ENCODE measurements around the gene ST7L.

Gene ST7L

GRCh38 chr1:112502826-112503225 lies 116.1 kb downstream of the ST7L start:
- H3K36me3 ChIP-seq (replicated peaks; ENCODE audit: low read depth, low read length): no peaks in the 10 kb centered on the region
- H3K27me3 ChIP-seq (ENCODE audit: low read depth, low read length): no peaks in the 10 kb centered on the region
- no peaks in the 10 kb centered on the region for H4K20me1 ChIP-seq (ENCODE audit: insufficient read depth, low read length)
- H3K9ac ChIP-seq (ENCODE audit: low read length): no peak overlapping the region
- H2AFZ ChIP-seq (ENCODE audit: low read depth, low read length): no peak overlapping the region
- no peak overlapping the region for H3K27ac ChIP-seq (ENCODE audit: low read length)
- H3K4me3 ChIP-seq (ENCODE audit: low read length): no peak overlapping the region
- H3K4me1 ChIP-seq (ENCODE audit: low read length): no peaks in the 10 kb centered on the region
- H3K9me3 ChIP-seq (ENCODE audit: insufficient read depth, low read length): no peaks in the 10 kb centered on the region
- TF ChIP-seq CTCF (IDR thresholded peaks at IDR 0.05; ENCODE audit: low read depth, low read length): no peak
- TF ChIP-seq EZH2phosphoT487 (IDR thresholded peaks at IDR 0.05; ENCODE audit: low read depth): no peak
- no peaks in the 10 kb centered on the region for H3K79me2 ChIP-seq (ENCODE audit: low read length)
- no peak overlapping the region for H3K4me2 ChIP-seq (ENCODE audit: low read length)

- no peaks in the 10 kb centered on the region for H3K79me2 ChIP-seq (ENCODE audit: low read length)
- H3K27me3 ChIP-seq (ENCODE audit: low read depth, low read length): no peaks in the 10 kb centered on the region
- no peaks in the 10 kb centered on the region for H4K20me1 ChIP-seq (ENCODE audit: insufficient read depth, low read length)
- H3K36me3 ChIP-seq (replicated peaks; ENCODE audit: low read depth, low read length): no peaks in the 10 kb centered on the region
- H3K9me3 ChIP-seq (ENCODE audit: insufficient read depth, low read length): no peaks in the 10 kb centered on the region
- H3K4me2 ChIP-seq (ENCODE audit: low read length): no peak overlapping the region
- no peak overlapping the region for H3K4me3 ChIP-seq (ENCODE audit: low read length)
- no peak overlapping the region for H3K27ac ChIP-seq (ENCODE audit: low read length)
- TF ChIP-seq CTCF (IDR thresholded peaks at IDR 0.05; ENCODE audit: low read depth, low read length) (no peak), EZH2phosphoT487 (IDR thresholded peaks at IDR 0.05; ENCODE audit: low read depth) (no peak)
- H2AFZ ChIP-seq (ENCODE audit: low read depth, low read length): no peak overlapping the region
- H3K9ac ChIP-seq (ENCODE audit: low read length): no peak overlapping the region
- H3K4me1 ChIP-seq (ENCODE audit: low read length): no peaks in the 10 kb centered on the region
Observed at GRCh38 chr1:112501810-112502641, 116.9 kb downstream of the ST7L start.

GRCh38 chr1:112496290-112496689 lies 122.7 kb downstream of the ST7L start:
- TF ChIP-seq EZH2phosphoT487 (IDR thresholded peaks at IDR 0.05; ENCODE audit: low read depth) (no peak), CTCF (IDR thresholded peaks at IDR 0.05; ENCODE audit: low read depth, low read length) (no peak)
- H3K79me2 ChIP-seq (ENCODE audit: low read length): no peaks in the 10 kb centered on the region

GRCh38 chr1:112493351-112493750 lies 125.6 kb downstream of the ST7L start:
- Histone ChIP-seq H3K27me3 (ENCODE audit: low read depth, low read length) (no peaks in the 10 kb centered on the region), H4K20me1 (ENCODE audit: insufficient read depth, low read length) (no peaks in the 10 kb centered on the region), H3K9me3 (ENCODE audit: insufficient read depth, low read length) (no peaks in the 10 kb centered on the region), H3K36me3 (replicated peaks; ENCODE audit: low read depth, low read length) (no peaks in the 10 kb centered on the region), H3K79me2 (ENCODE audit: low read length) (no peaks in the 10 kb centered on the region), H3K9ac (ENCODE audit: low read length) (no peak overlapping the region), H3K4me1 (ENCODE audit: low read length) (no peaks in the 10 kb centered on the region), H3K27ac (ENCODE audit: low read length) (no peak overlapping the region), H3K4me3 (ENCODE audit: low read length) (no peak overlapping the region), H2AFZ (ENCODE audit: low read depth, low read length) (no peak overlapping the region), H3K4me2 (ENCODE audit: low read length) (no peak overlapping the region)
- no peak for TF ChIP-seq EZH2phosphoT487 (IDR thresholded peaks at IDR 0.05; ENCODE audit: low read depth)
- TF ChIP-seq CTCF (IDR thresholded peaks at IDR 0.05; ENCODE audit: low read depth, low read length): no peak

More at GRCh38 chr1:112496290-112496689, 122.7 kb downstream of the ST7L start:
- Histone ChIP-seq H2AFZ (ENCODE audit: low read depth, low read length) (no peak overlapping the region), H3K27ac (ENCODE audit: low read length) (no peak overlapping the region), H3K4me2 (ENCODE audit: low read length) (no peak overlapping the region), H3K4me3 (ENCODE audit: low read length) (no peak overlapping the region), H3K9me3 (ENCODE audit: insufficient read depth, low read length) (no peaks in the 10 kb centered on the region), H4K20me1 (ENCODE audit: insufficient read depth, low read length) (no peaks in the 10 kb centered on the region), H3K27me3 (ENCODE audit: low read depth, low read length) (no peaks in the 10 kb centered on the region), H3K9ac (ENCODE audit: low read length) (no peak overlapping the region), H3K36me3 (replicated peaks; ENCODE audit: low read depth, low read length) (no peaks in the 10 kb centered on the region), H3K4me1 (ENCODE audit: low read length) (no peaks in the 10 kb centered on the region)
